Stomach (tissue), 4 donors: ENCODE data around the gene CHD3.

Experiments
- EP300 ChIP-seq: sonication (generic); formaldehyde crosslinking; IDR thresholded peaks from one replicate; pipeline ENCODE4 v1.6.1; 2017; ENCODE audit warnings: antibody characterized with exemption
- TF ChIP-seq, protein P1 (sequence below), 7 experiments: fragments of 450-650 bp in 4 of 7; fragments of 200-600 bp in 3 of 7; sonication (generic) in 3 of 7; IDR thresholded peaks; one replicate each; pipeline ENCODE4 v1.5.1; 2016 to 2019; ENCODE audit warnings: antibody characterized with exemption in 7 of 7, control low read depth in 2 of 7, mild to moderate bottlenecking in 1 of 7

DNA sequence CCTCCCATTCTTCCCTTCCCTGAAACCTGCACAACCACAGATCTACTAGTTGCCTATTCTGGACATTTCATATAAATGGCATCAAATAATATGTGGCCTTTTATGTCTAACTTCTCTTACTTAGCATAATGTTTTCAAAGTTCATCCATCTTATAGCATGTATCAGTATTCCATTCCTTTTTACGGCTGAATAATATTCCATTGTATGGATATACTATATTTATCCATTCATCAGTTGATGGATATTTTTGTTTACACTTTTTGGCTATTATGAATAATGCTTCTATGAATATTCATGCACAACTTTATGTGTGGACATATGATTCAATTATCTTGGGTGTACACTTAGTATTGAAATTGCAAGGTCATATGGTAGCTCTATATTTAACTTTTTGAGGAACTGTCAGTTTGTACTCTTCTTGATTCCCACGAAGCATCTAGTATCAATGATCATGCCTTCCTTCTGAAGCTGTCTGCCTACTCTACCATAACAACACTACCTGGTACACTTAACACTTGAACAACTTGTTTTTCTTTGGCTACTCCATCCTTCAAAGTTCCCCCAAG, 12.7 kb upstream of the CHD3 start:
- TF ChIP-seq, protein P1, sequence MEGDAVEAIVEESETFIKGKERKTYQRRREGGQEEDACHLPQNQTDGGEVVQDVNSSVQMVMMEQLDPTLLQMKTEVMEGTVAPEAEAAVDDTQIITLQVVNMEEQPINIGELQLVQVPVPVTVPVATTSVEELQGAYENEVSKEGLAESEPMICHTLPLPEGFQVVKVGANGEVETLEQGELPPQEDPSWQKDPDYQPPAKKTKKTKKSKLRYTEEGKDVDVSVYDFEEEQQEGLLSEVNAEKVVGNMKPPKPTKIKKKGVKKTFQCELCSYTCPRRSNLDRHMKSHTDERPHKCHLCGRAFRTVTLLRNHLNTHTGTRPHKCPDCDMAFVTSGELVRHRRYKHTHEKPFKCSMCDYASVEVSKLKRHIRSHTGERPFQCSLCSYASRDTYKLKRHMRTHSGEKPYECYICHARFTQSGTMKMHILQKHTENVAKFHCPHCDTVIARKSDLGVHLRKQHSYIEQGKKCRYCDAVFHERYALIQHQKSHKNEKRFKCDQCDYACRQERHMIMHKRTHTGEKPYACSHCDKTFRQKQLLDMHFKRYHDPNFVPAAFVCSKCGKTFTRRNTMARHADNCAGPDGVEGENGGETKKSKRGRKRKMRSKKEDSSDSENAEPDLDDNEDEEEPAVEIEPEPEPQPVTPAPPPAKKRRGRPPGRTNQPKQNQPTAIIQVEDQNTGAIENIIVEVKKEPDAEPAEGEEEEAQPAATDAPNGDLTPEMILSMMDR (IDR thresholded peaks at IDR 0.05) = no peak
- no peak for TF ChIP-seq EP300
